ENCODE measurements around the gene KCNA3.

GRCh38 chr1:110690709-110691365 is 16.1 kb upstream of the KCNA3 start:
- TF ChIP-seq CTCF (IDR thresholded peaks at IDR 0.05 in 2 of 3, conservative IDR thresholded peaks at IDR 0.05 in 1 of 3; ENCODE audit: insufficient read depth in 2 of 3, low read depth in 1 of 3, low read length in 3 of 3) (no peak), EHMT2 (IDR thresholded peaks at IDR 0.05) (no peak), KDM1A (IDR thresholded peaks at IDR 0.05) (no peak), ZKSCAN1 (IDR thresholded peaks at IDR 0.05; ENCODE audit: low read depth, low read length) (no peak), POLR2AphosphoS5 (IDR thresholded peaks at IDR 0.05; ENCODE audit: control insufficient read depth, insufficient read depth, low read depth, low read length) (no peak), SMC3 (conservative IDR thresholded peaks at IDR 0.05; ENCODE audit: insufficient read depth, low read depth, low read length) (no peak), POLR2A (conservative IDR thresholded peaks at IDR 0.05) (no peak), EZH2 (IDR thresholded peaks at IDR 0.05; ENCODE audit: borderline replicate concordance, low read depth, low read length) (no peak), RAD51 (IDR thresholded peaks at IDR 0.05; ENCODE audit: borderline replicate concordance, low read depth) (no peak), PTBP1 (IDR thresholded peaks at IDR 0.05; ENCODE audit: low read depth, low read length) (no peak), BHLHE40 (IDR thresholded peaks at IDR 0.05; ENCODE audit: low read length) (no peak), ZSCAN29 (IDR thresholded peaks at IDR 0.05) (no peak), SMAD1 (IDR thresholded peaks at IDR 0.05; ENCODE audit: low read depth, low read length, partially characterized antibody) (no peak), RERE (CRISPR knock-in tag; IDR thresholded peaks at IDR 0.05; ENCODE audit: borderline replicate concordance) (no peak)
